ENCODE results near the gene RRAD.
"Not testable (repeated sequence)": the region's sequence is repeated elsewhere in the genome, so short reads cannot be mapped to it uniquely, and the experiment has no call there.

Gene RRAD

GRCh38 chr16:66964049-66964448 is 38.7 kb upstream of the RRAD start:
- no peak overlapping the region for H3K4me3 ChIP-seq (replicated peaks in 1 of 2; ENCODE audit: low read depth in 2 of 2, low read length in 2 of 2)
- no peak for TF ChIP-seq CTCF (IDR thresholded peaks at IDR 0.05; ENCODE audit: low read depth, low read length)
- DNase-seq (ENCODE audit: low read depth in 2 of 2), result no peak

GRCh38 chr16:66961914-66962313 is 36.6 kb upstream of the RRAD start:
- peak in 1 of 2 donors; percentile 26 for DNase-seq (ENCODE audit: low read depth in 2 of 2)
- no peak overlapping the region for H3K4me3 ChIP-seq (replicated peaks in 1 of 2; ENCODE audit: low read depth in 2 of 2, low read length in 2 of 2)
- TF ChIP-seq CTCF (IDR thresholded peaks at IDR 0.05; ENCODE audit: low read depth, low read length), result no peak

GRCh38 chr16:66961065-66961744 is 35.9 kb upstream of the RRAD start, which contains the start of gene CES3:
Gene CES3 (plus strand): TSS chr16:66961266. CDS start chr16:66961308, 42 bp downstream.
- peak; percentile 67 to 72 for DNase-seq (ENCODE audit: low read depth in 2 of 2)
- peak; percentile 92 for TF ChIP-seq CTCF (IDR thresholded peaks at IDR 0.05; ENCODE audit: low read depth, low read length)
- H3K4me3 ChIP-seq (replicated peaks in 1 of 2; ENCODE audit: low read depth in 2 of 2, low read length in 2 of 2), result no peak within 1 kb of the TSS

- TF ChIP-seq CTCF (IDR thresholded peaks at IDR 0.05; ENCODE audit: low read depth, low read length), result no peak
- no peak for DNase-seq (ENCODE audit: low read depth in 2 of 2)
- no peak overlapping the region for H3K4me3 ChIP-seq (replicated peaks in 1 of 2; ENCODE audit: low read depth in 2 of 2, low read length in 2 of 2)
Observed at GRCh38 chr16:66960270-66960669, 34.9 kb upstream of the RRAD start.

GRCh38 chr16:66959704-66960161 is 34.4 kb upstream of the RRAD start:
- DNase-seq (ENCODE audit: low read depth in 2 of 2), result no peak
- no peak for TF ChIP-seq CTCF (IDR thresholded peaks at IDR 0.05; ENCODE audit: low read depth, low read length)
- no peak overlapping the region for H3K4me3 ChIP-seq (replicated peaks in 1 of 2; ENCODE audit: low read depth in 2 of 2, low read length in 2 of 2)

- no peak for DNase-seq (ENCODE audit: low read depth in 2 of 2)
- TF ChIP-seq CTCF (IDR thresholded peaks at IDR 0.05; ENCODE audit: low read depth, low read length), result no peak
- no peak overlapping the region for H3K4me3 ChIP-seq (replicated peaks in 1 of 2; ENCODE audit: low read depth in 2 of 2, low read length in 2 of 2)
Observed at GRCh38 chr16:66958857-66959703, 33.7 kb upstream of the RRAD start.

- DNase-seq (ENCODE audit: low read depth in 2 of 2); H3K4me3 ChIP-seq (replicated peaks in 1 of 2; ENCODE audit: low read depth in 2 of 2, low read length in 2 of 2): not testable (repeated sequence)
Observed at GRCh38 chr16:66956154-66956457, 30.8 kb upstream of the RRAD start.

GRCh38 chr16:66955363-66956153 is 30.2 kb upstream of the RRAD start:
- not testable (repeated sequence) for H3K4me3 ChIP-seq (replicated peaks in 1 of 2; ENCODE audit: low read depth in 2 of 2, low read length in 2 of 2)

More at GRCh38 chr16:66955363-66956153, 30.2 kb upstream of the RRAD start:
- not testable (repeated sequence) for DNase-seq (ENCODE audit: low read depth in 2 of 2)
